SK-N-SH (cell line): Measurements from ENCODE around the gene CEP78. TPM values are rescaled to one million over a fixed set of nuclear protein-coding genes. Genes with fewer than 3 reads are reported as not detected.
A peak's percentile ranks its signal among the peaks of the same experiment; 100 is the strongest.

Experiments
- CTCF ChIA-PET: fragments of 300-600, 350-600 bp; formaldehyde crosslinking; extraction: SDS; loops from one replicate; lab custom pipeline; 2021; lab: Yijun Ruan, JAX
- POLR2A ChIA-PET: fragments of 350-600 bp; sonication (Branson Sonifier 250); formaldehyde crosslinking; extraction: SDS; loops from one replicate; lab custom pipeline; 2020; ENCODE audit warnings: antibody characterized with exemption, inconsistent platforms; lab: Yijun Ruan, JAX
- DNase-seq: peaks from one replicate; pipeline ENCODE4 v3.0.0; 2012
- H2AFZ ChIP-seq: fragments of 200-600 bp; sonication (generic); 2 replicates; pipeline ENCODE4 v1.8.1; 2016; ENCODE audit warnings: antibody characterized with exemption, mild to moderate bottlenecking, low read depth
- H3F3A ChIP-seq: fragments of 200-600 bp; sonication (generic); replicated peaks from 2 replicates; pipeline ENCODE3; 2016; ENCODE audit warnings: antibody characterized with exemption, mild to moderate bottlenecking; ENCODE audit not compliant: insufficient read depth
- H3K27ac ChIP-seq, 2 experiments: fragments of 200-500 bp in 1 of 2; fragments of 200-600 bp in 1 of 2; sonication (Bioruptor generic) in 1 of 2; sonication (generic), shearing (Covaris generic) in 1 of 2; 2 replicates each; pipeline versions ENCODE4 v1.5.1 to v1.6.1; 2014 to 2016; ENCODE audit warnings: low read depth in 2 of 2, inconsistent platforms in 1 of 2, low read length in 1 of 2, mild to moderate bottlenecking in 1 of 2, mixed read lengths in 1 of 2
- H3K27me3 ChIP-seq: fragments of 200-600 bp; sonication (generic), shearing (Covaris generic); 2 replicates; pipeline ENCODE4 v1.6.1; 2016; ENCODE audit warnings: mixed run types; ENCODE audit not compliant: insufficient read depth
- H3K36me3 ChIP-seq, 2 experiments: fragments of 200-500 bp in 1 of 2; fragments of 200-600 bp in 1 of 2; sonication (Bioruptor generic) in 1 of 2; sonication (generic) in 1 of 2; replicated peaks in 1 of 2; 2 replicates each; pipeline versions ENCODE3 to v1.5.1; 2014 to 2016; ENCODE audit warnings: low read length in 1 of 2, mild to moderate bottlenecking in 1 of 2; ENCODE audit not compliant: insufficient read depth in 2 of 2, control insufficient read depth in 1 of 2
- H3K4me1 ChIP-seq, 2 experiments: fragments of 200-500 bp in 1 of 2; fragments of 200-600 bp in 1 of 2; sonication (Bioruptor generic) in 1 of 2; sonication (generic), shearing (Covaris generic) in 1 of 2; 2 replicates each; pipeline versions ENCODE4 v1.5.1 to v1.6.1; 2014 to 2016; ENCODE audit warnings: low read depth in 1 of 2, low read length in 1 of 2, mixed run types in 1 of 2; ENCODE audit not compliant: insufficient read depth in 2 of 2, control insufficient read depth in 1 of 2
- H3K4me2 ChIP-seq: fragments of 200-600 bp; sonication (generic), shearing (Covaris generic); 2 replicates; pipeline ENCODE4 v1.6.1; 2017; ENCODE audit warnings: mixed run types
- H3K4me3 ChIP-seq, 2 experiments: fragments of 200-500 bp in 1 of 2; fragments of 200-600 bp in 1 of 2; sonication (Bioruptor generic) in 1 of 2; sonication (generic), shearing (Covaris generic) in 1 of 2; 2 replicates each; pipeline versions ENCODE4 v1.5.1 to v1.8.1; 2014 to 2016; ENCODE audit warnings: low read depth in 2 of 2, inconsistent platforms in 1 of 2, low read length in 1 of 2, mild to moderate bottlenecking in 1 of 2, mixed read lengths in 1 of 2, moderate library complexity in 1 of 2
- H3K79me2 ChIP-seq: fragments of 200-600 bp; sonication (generic); 2 replicates; pipeline ENCODE4 v1.8.1; 2017; ENCODE audit warnings: mild to moderate bottlenecking; ENCODE audit not compliant: insufficient read depth
- H3K9ac ChIP-seq: fragments of 200-600 bp; sonication (generic); 2 replicates; pipeline ENCODE4 v1.6.1; 2017; ENCODE audit warnings: mixed run types
- H3K9me2 ChIP-seq: fragments of 200-600 bp; sonication (generic); 2 replicates; pipeline ENCODE4 v1.6.1; 2017; ENCODE audit warnings: mixed run types
- H3K9me3 ChIP-seq: fragments of 200-600 bp; sonication (generic); 2 replicates; pipeline ENCODE4 v1.6.1; 2017; ENCODE audit warnings: mixed run types, mild to moderate bottlenecking, moderate library complexity
- H4K20me1 ChIP-seq: fragments of 200-600 bp; sonication (generic); 2 replicates; pipeline ENCODE4 v1.6.1; 2017; ENCODE audit warnings: mild to moderate bottlenecking, mixed run types; ENCODE audit not compliant: insufficient read depth
- NRF1 ChIP-seq: IDR thresholded peaks from 2 replicates; pipeline ENCODE4 v1.6.1; 2012; ENCODE audit warnings: low read depth, mild to moderate bottlenecking, low read length
- SIN3A ChIP-seq: IDR thresholded peaks from 2 replicates; pipeline ENCODE4 v1.6.1; 2012; ENCODE audit warnings: low read depth, mild to moderate bottlenecking, low read length, moderate library complexity, borderline replicate concordance
- TAF1 ChIP-seq: IDR thresholded peaks from 2 replicates; pipeline ENCODE4 v1.6.1; 2012; ENCODE audit warnings: low read depth, mild to moderate bottlenecking, low read length, moderate library complexity, borderline replicate concordance
- WGBS: methylation state at CpG from one replicate; pipeline ENCODE4 v1.1.6; 2017; ENCODE audit warnings: low lambda C conversion rate; 5-methylcytosine and 5-hydroxymethylcytosine counted together
- polyA plus RNA-seq, 3 experiments: library from polyadenylated mRNA; depleted of rRNA; stranded (reverse); fragments of >200 nt; gene quantifications; 2 replicates each; pipeline ENCODE4 v1.2.3, GENCODE V29; 2012
- TF ChIP-seq, protein P1 (sequence below): IDR thresholded peaks from 2 replicates; pipeline ENCODE4 v1.4.0; 2012; ENCODE audit warnings: low read depth, borderline replicate concordance
- TF ChIP-seq, protein P2 (sequence below): IDR thresholded peaks from 2 replicates; pipeline ENCODE4 v1.4.0; 2012; ENCODE audit warnings: low read depth

Gene CEP78
- polyA plus RNA-seq, 1 of the 3 experiments (the other 2 are of a cell fraction): 6.2 TPM

DNA sequence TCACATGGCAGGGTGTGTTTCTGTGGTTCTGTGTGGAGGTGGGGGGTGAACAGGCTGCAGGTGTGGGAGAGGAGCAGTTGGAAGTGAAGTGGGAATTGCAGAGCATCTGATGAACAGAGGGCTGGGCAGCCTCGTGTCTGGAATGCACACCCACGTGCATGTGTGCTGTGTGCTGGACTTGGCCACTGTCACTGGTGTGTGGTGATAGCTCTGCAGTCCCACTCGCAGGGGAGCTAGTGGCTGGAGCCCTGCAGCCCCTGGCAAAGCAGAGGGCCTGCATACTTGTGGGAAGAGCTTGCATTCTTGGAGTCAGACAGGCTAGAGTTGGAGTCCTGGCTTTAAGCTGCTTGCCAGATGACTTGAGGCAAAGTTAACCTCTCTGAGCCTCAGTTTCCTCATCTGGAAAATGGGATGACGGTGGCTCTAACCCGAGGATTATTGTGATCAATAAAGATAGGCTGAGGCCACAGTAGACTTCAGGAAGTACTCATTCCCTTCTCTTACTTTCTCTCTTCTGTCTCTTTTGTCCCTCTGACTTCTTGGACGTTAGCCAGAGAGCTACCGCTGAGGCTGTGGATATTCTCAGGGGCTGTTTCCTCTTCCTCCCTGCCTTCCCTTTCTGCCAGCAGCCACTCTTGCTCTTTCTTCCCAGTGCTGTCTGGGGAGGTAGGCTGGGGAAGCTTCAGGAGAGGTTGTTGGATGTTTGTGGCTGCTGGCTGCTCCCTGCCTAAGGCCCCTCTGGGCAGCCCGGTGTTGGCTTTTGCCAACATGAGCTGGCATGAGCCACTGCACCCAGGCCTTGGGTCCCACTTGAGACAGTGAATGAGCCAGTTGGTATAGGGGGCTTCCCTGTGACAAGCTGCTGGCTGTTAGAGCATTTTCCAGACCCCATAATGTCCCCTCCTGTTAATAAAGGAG lies 79.3 kb downstream of the CEP78 start:
- H3K4me3 ChIP-seq: no peak overlapping the region
- no peaks in the 10 kb centered on the region for H3K27me3 ChIP-seq
- H3K4me2 ChIP-seq: no peak overlapping the region
- CTCF ChIA-PET: interaction anchor here (1.0 to 2.0 kb wide), 3 partner anchors 17 to 54 kb away, joined by 3 to 8 read pairs (median 3); no protein-coding TSS in a partner anchor
- H3K79me2 ChIP-seq: no peaks in the 10 kb centered on the region
- no peak for DNase-seq
- H3F3A ChIP-seq: no peaks in the 10 kb centered on the region
- no peaks in the 10 kb centered on the region for H3K9me3 ChIP-seq
- H3K27ac ChIP-seq: peak overlapping the region in 1 of 2 experiments; percentile 14; a peak in 1 of 4 replicates
- H3K9ac ChIP-seq: no peak overlapping the region
- 84% methylated on average over 8 of the region's 8 CpGs for WGBS
- H3K36me3 ChIP-seq: peaks cover 5 to 33% of the 10 kb centered on the region in 2 experiments
- TF ChIP-seq NRF1: no peak
- TF ChIP-seq SIN3A: no peak
- TF ChIP-seq, protein P1, sequence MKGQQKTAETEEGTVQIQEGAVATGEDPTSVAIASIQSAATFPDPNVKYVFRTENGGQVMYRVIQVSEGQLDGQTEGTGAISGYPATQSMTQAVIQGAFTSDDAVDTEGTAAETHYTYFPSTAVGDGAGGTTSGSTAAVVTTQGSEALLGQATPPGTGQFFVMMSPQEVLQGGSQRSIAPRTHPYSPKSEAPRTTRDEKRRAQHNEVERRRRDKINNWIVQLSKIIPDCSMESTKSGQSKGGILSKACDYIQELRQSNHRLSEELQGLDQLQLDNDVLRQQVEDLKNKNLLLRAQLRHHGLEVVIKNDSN: no peak
- TF ChIP-seq, all 33 proteins: peak for 0
- no peak overlapping the region for H2AFZ ChIP-seq
- peaks cover 0 to 18% of the 10 kb centered on the region in 2 experiments; a peak in 1 of 4 replicates for H3K4me1 ChIP-seq
- POLR2A ChIA-PET: interaction anchor here (0.9 to 1.9 kb wide), 5 partner anchors 9 to 19 kb away, joined by 4 to 7 read pairs (median 4); partner anchors contain the start of gene PSAT1
- H3K9me2 ChIP-seq: no peaks in the 10 kb centered on the region
- H4K20me1 ChIP-seq: no peaks in the 10 kb centered on the region

DNA sequence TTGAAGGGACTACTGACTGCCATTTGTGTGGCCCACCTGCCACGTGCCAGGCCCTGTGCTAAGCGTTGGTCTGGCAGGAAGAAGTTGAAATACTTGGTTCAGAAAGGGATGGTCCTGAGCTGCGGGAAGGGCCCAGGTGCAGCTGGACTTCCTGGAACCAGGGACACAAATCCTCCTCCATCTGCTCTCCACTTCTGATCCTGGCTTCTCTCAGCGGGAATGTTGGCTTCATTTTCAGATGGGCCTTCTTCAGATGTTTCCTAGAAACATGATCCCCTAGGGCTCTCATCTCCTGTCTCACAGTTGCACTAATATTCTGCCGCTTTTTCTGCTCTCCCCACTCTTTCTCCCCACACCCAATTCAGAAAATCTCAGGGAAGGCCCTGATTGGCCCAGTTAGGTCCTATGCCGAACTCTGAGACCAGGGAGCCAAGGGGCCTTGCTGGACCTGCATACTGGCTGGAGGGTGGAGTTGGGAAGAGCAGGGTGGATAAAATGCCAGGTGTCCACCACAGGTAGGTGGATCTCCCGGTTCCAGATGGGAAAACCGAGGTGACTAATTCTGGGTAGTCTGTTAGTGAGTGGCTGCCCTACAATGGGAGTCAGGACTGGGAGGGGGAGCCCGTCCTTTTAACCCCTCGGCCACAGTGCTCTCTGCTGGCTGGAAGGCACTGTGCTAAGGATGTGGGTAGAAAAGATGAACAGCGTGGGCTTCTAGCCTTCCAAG lies 80.5 kb downstream of the CEP78 start:
- H3K27ac ChIP-seq: no peak overlapping the region; a peak in 1 of 4 replicates
- H2AFZ ChIP-seq: no peak overlapping the region
- H3K9me3 ChIP-seq: no peaks in the 10 kb centered on the region
- H3K4me1 ChIP-seq: peaks cover 0 to 21% of the 10 kb centered on the region in 2 experiments; a peak in 1 of 4 replicates
- H3K36me3 ChIP-seq: peaks cover 12 to 32% of the 10 kb centered on the region in 2 experiments
- H3K4me3 ChIP-seq: no peak overlapping the region
- TF ChIP-seq, protein P2, sequence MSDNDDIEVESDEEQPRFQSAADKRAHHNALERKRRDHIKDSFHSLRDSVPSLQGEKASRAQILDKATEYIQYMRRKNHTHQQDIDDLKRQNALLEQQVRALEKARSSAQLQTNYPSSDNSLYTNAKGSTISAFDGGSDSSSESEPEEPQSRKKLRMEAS: no peak
- no peak for TF ChIP-seq TAF1
- no peaks in the 10 kb centered on the region for H3K27me3 ChIP-seq
- H4K20me1 ChIP-seq: no peaks in the 10 kb centered on the region
- H3F3A ChIP-seq: no peaks in the 10 kb centered on the region
- no peaks in the 10 kb centered on the region for H3K79me2 ChIP-seq
- H3K9me2 ChIP-seq: no peaks in the 10 kb centered on the region
- POLR2A ChIA-PET: interaction anchor here (0.9 to 1.1 kb wide), 3 partner anchors 13 to 20 kb away, joined by 4 read pairs; partner anchors contain the start of gene PSAT1
- 95% methylated on average over 11 of the region's 11 CpGs for WGBS
- DNase-seq: no peak
- no peak overlapping the region for H3K9ac ChIP-seq
- H3K4me2 ChIP-seq: no peak overlapping the region
- CTCF ChIA-PET: interaction anchor here (1.1 to 2.0 kb wide), 3 partner anchors 18 to 53 kb away, joined by 3 to 8 read pairs (median 3); no protein-coding TSS in a partner anchor
